Natural killer cell (primary cell): ENCODE measurements around the gene TMBIM1. TPM values are rescaled to one million over a fixed set of nuclear protein-coding genes. Genes with fewer than 3 reads are reported as not detected.

ENCODE experiments used
- ATAC-seq, 3 donors: fragments of 150-1000 bp in 2 of 3; fragments of 200-7000 bp in 1 of 3; cut with Tn5 transposase; 1 replicate in 1 of 3; 2 replicates in 2 of 3; pipeline ENCODE4 v1.10.0; 2021; ENCODE audit warnings: mild to moderate bottlenecking in 2 of 3, moderate library complexity in 2 of 3
- DNase-seq, 2 donors: peaks; one replicate each; pipeline versions ENCODE4 v3.0.0 to v3.0.0-alpha.2; 2013 to 2021; ENCODE audit warnings: mixed read lengths in 1 of 2
- H3K27ac ChIP-seq: one replicate; pipeline ENCODE4 v1.5.1; 2013; ENCODE audit warnings: mild to moderate bottlenecking, low read length
- H3K27me3 ChIP-seq: one replicate; pipeline ENCODE4 v1.6.1; 2013; ENCODE audit warnings: low read length; ENCODE audit not compliant: control insufficient read depth, insufficient read depth
- H3K36me3 ChIP-seq: one replicate; pipeline ENCODE4 v1.6.1; 2013; ENCODE audit warnings: low read length; ENCODE audit not compliant: control insufficient read depth, insufficient read depth
- H3K4me1 ChIP-seq: one replicate; pipeline ENCODE4 v1.6.1; 2013; ENCODE audit warnings: low read length; ENCODE audit not compliant: control insufficient read depth, insufficient read depth
- H3K4me3 ChIP-seq: one replicate; pipeline ENCODE4 v1.5.1; 2013; ENCODE audit warnings: low read length
- H3K9me3 ChIP-seq: one replicate; pipeline ENCODE4 v1.6.1; 2013; ENCODE audit warnings: low read length; ENCODE audit not compliant: control insufficient read depth, insufficient read depth
- H3K27ac Mint-ChIP-seq, 2 donors: one replicate each; pipeline ENCODE4 v1.8.0; 2022; ENCODE audit warnings: mild to moderate bottlenecking in 2 of 2, mixed read lengths in 2 of 2, moderate library complexity in 1 of 2
- H3K27me3 Mint-ChIP-seq, 2 donors: one replicate each; pipeline ENCODE4 v1.8.0; 2022; ENCODE audit warnings: low read depth in 2 of 2, mixed read lengths in 2 of 2
- H3K36me3 Mint-ChIP-seq: one replicate; pipeline ENCODE4 v1.8.0; 2022; ENCODE audit warnings: mixed read lengths
- H3K4me1 Mint-ChIP-seq, 2 donors: one replicate each; pipeline ENCODE4 v1.8.0; 2022; ENCODE audit warnings: mixed read lengths in 2 of 2
- H3K4me3 Mint-ChIP-seq: one replicate; pipeline ENCODE4 v1.8.0; 2022; ENCODE audit warnings: mild to moderate bottlenecking, moderate library complexity, mixed read lengths
- H3K9me3 Mint-ChIP-seq, 2 donors: one replicate each; pipeline ENCODE4 v1.8.0; 2022; ENCODE audit warnings: mixed read lengths in 2 of 2
- CTCF ChIP-seq: fragments of 200-600 bp; IDR thresholded peaks from one replicate; pipeline ENCODE4 v1.8.0; 2022; ENCODE audit warnings: antibody characterized with exemption
- WGBS: methylation state at CpG from one replicate; pipeline ENCODE4 v1.1.7; 2013; ENCODE audit warnings: missing lambda C conversion rate; ENCODE audit not compliant: insufficient coverage; 5-methylcytosine and 5-hydroxymethylcytosine counted together
- intact Hi-C: fragments of 100-400 bp; cut with micrococcal nuclease; formaldehyde crosslinking; loops from one replicate; pipeline ENCODE4 v1.14.2; 2022
- total RNA-seq, 4 donors: library from RNA; stranded (reverse); fragments of 120-200 nt in 1 of 4; gene quantifications; one replicate each; pipeline versions ENCODE4 v1.2.3 to v1.2.4, GENCODE V29; 2013 to 2022

TMBIM1 gene
- total RNA-seq, 3 donors from 2014 or later (not counting 1 experiment from before 2014, with no cell fraction given), result 84.9 to 107 (median 95.1) TPM

GRCh38 chr2:218229851-218230250 lies 62.5 kb downstream of the TMBIM1 start:
- peak overlapping the region; percentile 98 to 99 for H3K27ac Mint-ChIP-seq
- WGBS, result 46% methylated on average over 4 of the region's 4 CpGs
- DNase-seq, result peak in 1 of 2 donors; percentile 36

DNA sequence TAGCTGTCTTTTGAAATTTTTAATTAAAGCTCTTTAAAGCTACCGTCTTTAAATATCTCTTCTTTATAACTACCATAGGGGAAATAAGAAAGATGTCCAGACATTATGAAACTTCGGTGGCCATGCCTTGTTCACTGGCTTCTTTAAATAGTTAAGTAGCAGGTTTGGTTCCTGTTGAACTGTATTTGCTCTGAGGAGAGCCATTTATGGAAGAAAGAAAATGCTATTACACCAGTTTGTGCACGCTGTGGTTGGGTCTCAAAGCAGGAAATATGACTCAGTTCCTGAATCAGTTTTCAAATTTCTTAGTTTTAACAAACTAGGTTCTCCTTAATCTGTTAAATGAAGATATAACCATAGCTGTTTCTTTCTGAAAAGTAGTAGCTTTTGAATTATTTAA lies 63.1 kb downstream of the TMBIM1 start:
- Mint-ChIP-seq H3K27ac (peak overlapping the region; percentile 98 to 99), H3K4me1 (peaks cover 75 to 76% of the 10 kb centered on the region in 2 donors), H3K36me3 (peaks cover 37% of the 10 kb centered on the region), H3K27me3 (no peaks in the 10 kb centered on the region), H3K4me3 (peak overlapping the region; percentile 84), H3K9me3 (no peaks in the 10 kb centered on the region)
- no peak overlapping the region for H3K4me3 ChIP-seq
- DNase-seq (peak in 1 of 2 donors; percentile 76), ATAC-seq (peak; percentile 63 to 84 (median 64))
- no peaks in the 10 kb centered on the region for H3K27me3 ChIP-seq
- WGBS, result 0% methylated on average over 2 of the region's 3 CpGs
- H3K9me3 ChIP-seq, result no peaks in the 10 kb centered on the region
- peak overlapping the region; percentile 32 for H3K27ac ChIP-seq
- peaks cover 47% of the 10 kb centered on the region for H3K4me1 ChIP-seq
- H3K36me3 ChIP-seq, result peaks cover 73% of the 10 kb centered on the region
- intact Hi-C loops, result loop anchor here (1.0 kb wide), 2 partner anchors 12 to 43 kb away; partner anchors contain the start of gene ARPC2
- TF ChIP-seq CTCF, result no peak

More at GRCh38 chr2:218229851-218230250, 62.5 kb downstream of the TMBIM1 start:
- H3K4me1 Mint-ChIP-seq, result peaks cover 69 to 76% of the 10 kb centered on the region in 2 donors
- Histone ChIP-seq H3K36me3 (peaks cover 74% of the 10 kb centered on the region), H3K27ac (peak overlapping the region; percentile 32), H3K9me3 (no peaks in the 10 kb centered on the region), H3K4me3 (no peak overlapping the region), H3K4me1 (peaks cover 47% of the 10 kb centered on the region), H3K27me3 (no peaks in the 10 kb centered on the region)
- no peaks in the 10 kb centered on the region for H3K27me3 Mint-ChIP-seq
- intact Hi-C loops, result loop anchor here (1.0 kb wide), 2 partner anchors 13 to 44 kb away; partner anchors contain the start of gene ARPC2
- H3K9me3 Mint-ChIP-seq, result no peaks in the 10 kb centered on the region
- peaks cover 39% of the 10 kb centered on the region for H3K36me3 Mint-ChIP-seq
- ATAC-seq, result peak; percentile 41 to 62 (median 47)
- TF ChIP-seq CTCF, result no peak
- H3K4me3 Mint-ChIP-seq, result peak overlapping the region; percentile 73

DNA sequence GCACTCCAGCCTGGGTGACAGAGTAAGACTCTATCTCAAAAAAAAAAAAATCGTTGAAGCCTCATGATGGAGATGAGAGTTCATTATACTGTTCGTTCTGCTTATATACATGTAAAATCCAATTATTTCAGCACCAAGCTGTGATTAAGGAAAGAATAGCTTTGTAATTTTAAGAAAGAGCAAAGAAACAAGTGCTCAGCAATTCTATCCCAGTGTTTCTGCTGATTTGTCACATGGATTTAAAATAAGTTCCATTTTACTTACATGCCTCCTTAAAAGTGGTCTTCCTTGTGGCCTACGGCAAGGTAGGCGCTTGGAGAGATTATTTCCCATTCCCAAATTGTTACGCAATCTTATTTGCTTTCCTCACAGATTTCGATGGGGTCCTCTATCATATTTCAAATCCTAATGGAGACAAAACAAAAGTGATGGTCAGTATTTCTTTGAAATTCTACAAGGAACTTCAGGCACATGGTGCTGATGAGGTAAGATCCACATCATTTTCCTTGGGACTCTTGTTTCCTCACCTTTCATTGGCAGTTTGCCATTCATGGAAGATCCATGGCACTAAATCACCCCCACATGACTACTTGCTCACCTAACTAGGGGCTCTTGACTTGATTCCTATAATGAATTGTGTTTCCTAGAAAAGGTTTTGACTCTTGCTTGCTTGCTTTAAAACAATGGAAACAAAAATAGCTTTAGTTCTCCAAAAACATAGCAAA lies 63.8 kb downstream of the TMBIM1 start:
- Histone ChIP-seq H3K27me3 (no peaks in the 10 kb centered on the region), H3K4me1 (peaks cover 52% of the 10 kb centered on the region), H3K36me3 (peaks cover 75% of the 10 kb centered on the region), H3K9me3 (no peaks in the 10 kb centered on the region), H3K27ac (peak overlapping the region; percentile 32), H3K4me3 (no peak overlapping the region)
- no peak for TF ChIP-seq CTCF
- no peak for DNase-seq
- Mint-ChIP-seq H3K4me3 (peak overlapping the region; percentile 84), H3K36me3 (peaks cover 31% of the 10 kb centered on the region), H3K4me1 (peaks cover 76% of the 10 kb centered on the region in 2 donors), H3K27me3 (no peaks in the 10 kb centered on the region), H3K27ac (peak overlapping the region; percentile 98 to 99), H3K9me3 (no peaks in the 10 kb centered on the region)
- 100% methylated on average over 3 of the region's 6 CpGs for WGBS
- intact Hi-C loops, result loop anchor here (1.0 kb wide), 2 partner anchors 11 to 42 kb away; partner anchors contain the start of gene ARPC2
- no peak for ATAC-seq
